NCI-H1092 treated with DMSO at 0.1 percent for 48 hours (cell line): ENCODE measurements around the gene P2RX1.
"Not testable (repeated sequence)": the region's sequence is repeated elsewhere in the genome, so short reads cannot be mapped to it uniquely, and the experiment has no call there.

Source experiments
- DNase-seq: peaks from one replicate; lab custom pipeline; 2025; lab: John Stamatoyannopoulos, UW

P2RX1 gene

DNA sequence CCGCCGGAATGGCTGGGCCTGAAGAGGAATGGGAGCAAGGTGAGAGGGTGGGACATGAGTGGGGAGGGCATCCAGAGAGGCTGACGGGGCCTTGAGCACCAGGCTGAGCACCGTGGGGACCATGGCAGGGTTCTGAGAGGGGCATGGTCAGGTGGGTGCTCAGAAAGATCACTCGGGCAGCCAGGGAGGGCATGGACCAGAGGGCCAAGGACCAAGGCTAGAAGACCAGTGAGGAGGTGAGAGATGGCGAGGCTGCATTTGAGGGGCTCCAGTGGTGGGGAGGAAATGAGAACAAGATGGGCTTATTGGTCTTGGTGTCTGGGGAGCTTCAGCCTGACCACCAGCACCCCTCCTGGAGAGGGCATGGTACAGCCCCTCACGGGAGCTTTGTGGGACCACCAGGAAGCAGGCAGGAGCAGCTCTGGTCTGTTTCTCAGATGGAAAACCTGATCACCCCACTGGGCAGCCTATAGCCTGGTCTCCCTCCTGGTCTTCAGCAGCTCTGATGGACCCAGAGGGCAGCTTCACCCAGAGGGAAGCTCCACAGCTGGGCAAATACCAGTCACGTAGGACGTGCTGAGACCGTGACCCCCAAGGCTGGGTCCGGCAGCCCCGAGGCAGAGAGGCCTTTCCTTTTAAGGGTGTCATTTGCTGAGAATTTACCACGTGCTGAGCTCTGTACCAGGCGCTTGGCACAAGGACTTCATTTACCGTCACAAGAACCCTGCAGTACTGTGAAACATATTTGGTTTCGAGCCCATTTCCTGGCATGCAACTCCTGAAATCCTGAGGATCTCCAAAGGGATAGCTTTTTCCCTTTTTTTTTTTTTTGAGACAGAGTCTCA lies 58.8 kb downstream of the P2RX1 start:
- no peak for DNase-seq

DNA sequence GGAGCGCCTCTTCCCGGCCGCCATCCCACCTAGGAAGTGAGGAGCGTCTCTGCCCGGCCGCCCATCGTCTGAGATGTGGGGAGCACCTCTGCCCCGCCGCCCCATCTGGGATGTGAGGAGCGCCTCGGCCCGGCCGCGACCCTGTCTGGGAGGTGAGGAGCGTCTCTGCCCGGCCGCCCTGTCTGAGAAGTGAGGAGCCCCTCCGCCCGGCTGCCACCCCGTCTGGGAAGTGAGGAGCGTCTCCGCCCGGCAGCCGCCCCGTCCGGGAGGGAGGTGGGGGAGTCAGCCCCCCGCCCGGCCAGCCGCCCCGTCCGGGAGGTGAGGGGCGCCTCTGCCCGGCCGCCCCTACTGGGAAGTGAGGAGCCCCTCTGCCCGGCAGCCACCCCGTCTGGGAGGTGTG lies 62.1 kb downstream of the P2RX1 start:
- DNase-seq: not testable (repeated sequence)

DNA sequence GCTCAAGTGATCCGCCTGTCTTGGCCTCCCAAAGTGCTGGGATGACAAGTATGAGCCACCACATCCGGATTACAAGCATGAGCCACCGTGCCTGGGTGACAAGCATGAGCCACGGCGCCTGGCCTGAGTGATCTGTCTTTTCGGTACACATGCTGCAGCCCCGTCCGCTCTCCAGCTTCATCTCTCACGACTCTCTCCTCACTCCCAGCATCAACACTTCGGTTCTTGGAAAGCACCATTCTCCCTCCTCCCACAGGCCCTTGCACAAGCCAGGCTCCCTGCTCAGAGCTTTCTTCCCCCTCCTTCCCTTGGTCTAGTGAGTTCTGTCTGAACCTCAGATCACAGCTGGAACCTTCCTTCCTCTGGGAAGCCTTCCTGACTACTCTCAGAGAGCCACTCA lies 63.7 kb downstream of the P2RX1 start:
- DNase-seq: no peak

DNA sequence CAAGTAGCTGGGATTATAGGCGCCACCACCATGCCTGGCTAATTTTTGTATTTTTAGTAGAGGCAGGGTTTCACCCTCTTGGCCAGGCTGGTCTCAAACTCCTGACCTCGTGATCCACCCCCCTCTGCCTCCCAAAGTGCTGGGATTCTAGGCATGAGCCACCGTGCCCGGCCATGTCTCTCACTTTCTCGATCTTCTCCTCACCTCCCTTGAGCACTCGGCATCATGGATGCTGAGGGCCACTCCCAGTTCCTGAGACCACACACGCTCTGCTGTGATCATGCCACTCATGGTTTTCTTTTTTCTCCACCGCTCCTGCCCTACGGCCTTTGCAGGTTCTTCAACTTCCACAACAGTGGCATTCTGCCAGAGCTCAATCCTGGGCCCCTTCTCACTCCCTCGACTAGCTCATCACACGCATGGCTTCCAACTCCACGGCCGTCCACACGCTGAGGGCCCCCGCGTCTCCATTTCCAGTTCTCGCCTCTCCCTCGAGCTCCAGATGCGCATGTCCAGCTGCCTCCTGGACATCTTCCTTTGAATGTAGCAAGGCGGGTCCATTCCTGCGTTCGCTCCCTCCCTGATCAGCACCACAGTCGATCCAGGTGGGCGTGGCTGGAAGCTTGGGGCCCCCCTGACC lies 64.7 kb downstream of the P2RX1 start:
- DNase-seq: no peak

DNA sequence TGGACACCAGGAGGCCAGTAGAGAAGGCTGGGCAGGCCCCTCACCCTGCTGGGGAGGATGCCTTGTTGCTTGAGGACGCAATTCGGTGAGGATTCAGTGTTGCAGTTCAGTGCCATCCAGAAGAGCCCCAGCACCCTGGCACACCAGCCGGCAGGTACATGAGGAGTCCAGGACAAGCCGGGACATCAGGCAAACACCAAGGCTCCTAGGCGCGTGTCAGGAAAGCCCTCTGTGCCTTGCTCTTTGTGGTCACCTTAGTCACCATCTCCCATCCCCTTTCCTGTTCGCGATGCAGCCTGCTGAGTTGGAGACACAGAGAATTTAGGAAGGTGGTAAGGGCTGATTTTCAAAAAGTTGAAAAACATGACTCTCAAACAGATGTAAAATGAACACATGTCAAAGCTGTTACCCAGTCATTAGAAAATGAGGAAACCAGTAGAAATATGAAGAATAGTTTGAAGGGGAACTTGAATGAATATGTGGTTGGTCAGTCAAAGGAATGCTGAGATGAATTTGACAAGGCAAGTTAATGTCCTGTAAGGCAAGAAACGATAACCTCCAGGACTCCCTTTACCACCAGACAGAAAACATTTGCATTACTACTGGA lies 67.9 kb downstream of the P2RX1 start:
- DNase-seq: no peak

DNA sequence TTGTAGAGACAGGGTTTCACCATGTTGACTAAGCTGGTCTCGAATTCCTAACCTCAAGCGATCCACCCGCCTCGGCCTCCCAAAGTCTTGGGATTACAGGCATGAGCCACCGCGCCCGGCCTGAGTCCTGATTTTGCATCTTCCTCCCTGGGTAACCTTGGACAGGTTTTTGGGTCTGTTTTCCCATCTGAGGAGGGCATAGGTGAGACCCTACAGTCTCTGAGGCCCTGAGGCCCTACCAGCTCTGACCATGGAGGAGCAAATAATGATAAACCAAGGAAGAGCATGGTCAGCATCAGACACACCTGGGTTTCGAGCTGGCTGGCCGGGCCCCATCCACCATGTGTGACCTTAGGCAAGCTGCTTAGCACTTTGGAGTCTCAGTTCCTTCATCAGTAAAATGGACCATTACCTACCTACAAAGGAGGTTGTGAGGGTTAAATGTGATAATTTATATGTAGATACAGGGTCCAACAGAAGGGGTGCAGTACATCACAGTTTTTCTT lies 69.0 kb downstream of the P2RX1 start:
- no peak for DNase-seq
